VCaP (cell line): Measurements from ENCODE around the gene SOD1.
"Not testable (repeated sequence)": the region's sequence is repeated elsewhere in the genome, so short reads cannot be mapped to it uniquely, and the experiment has no call there.

ENCODE experiments used
- H3K27ac ChIP-seq: fragments of 450-650 bp; 2 replicates; pipeline ENCODE4 v1.5.1; 2017
- TF ChIP-seq, protein P1 (sequence below): fragments of 450-650 bp; conservative IDR thresholded peaks from 2 replicates; pipeline ENCODE4 v1.5.1; 2017; ENCODE audit warnings: mild to moderate bottlenecking, moderate library complexity

Gene SOD1

DNA sequence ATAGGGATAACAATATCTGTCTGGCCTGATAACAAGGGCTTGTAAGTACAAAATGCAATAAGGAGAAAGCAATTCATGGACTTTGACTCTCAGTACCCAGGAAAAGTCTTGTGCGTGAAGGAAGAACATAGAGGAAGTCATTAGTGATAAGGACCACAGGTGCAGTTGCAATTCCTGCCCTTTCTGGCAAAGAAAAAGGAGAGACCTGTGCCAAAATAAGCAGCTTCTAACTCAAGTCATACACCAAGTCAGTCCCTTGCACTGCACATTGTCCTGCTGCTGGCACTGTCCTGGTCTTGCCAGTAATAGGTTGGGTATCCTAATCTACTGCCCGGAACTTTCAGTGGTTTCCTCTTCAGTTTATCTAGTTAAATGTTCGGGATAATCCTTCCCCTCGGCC, 14.8 kb upstream of the SOD1 start:
- TF ChIP-seq, protein P1, sequence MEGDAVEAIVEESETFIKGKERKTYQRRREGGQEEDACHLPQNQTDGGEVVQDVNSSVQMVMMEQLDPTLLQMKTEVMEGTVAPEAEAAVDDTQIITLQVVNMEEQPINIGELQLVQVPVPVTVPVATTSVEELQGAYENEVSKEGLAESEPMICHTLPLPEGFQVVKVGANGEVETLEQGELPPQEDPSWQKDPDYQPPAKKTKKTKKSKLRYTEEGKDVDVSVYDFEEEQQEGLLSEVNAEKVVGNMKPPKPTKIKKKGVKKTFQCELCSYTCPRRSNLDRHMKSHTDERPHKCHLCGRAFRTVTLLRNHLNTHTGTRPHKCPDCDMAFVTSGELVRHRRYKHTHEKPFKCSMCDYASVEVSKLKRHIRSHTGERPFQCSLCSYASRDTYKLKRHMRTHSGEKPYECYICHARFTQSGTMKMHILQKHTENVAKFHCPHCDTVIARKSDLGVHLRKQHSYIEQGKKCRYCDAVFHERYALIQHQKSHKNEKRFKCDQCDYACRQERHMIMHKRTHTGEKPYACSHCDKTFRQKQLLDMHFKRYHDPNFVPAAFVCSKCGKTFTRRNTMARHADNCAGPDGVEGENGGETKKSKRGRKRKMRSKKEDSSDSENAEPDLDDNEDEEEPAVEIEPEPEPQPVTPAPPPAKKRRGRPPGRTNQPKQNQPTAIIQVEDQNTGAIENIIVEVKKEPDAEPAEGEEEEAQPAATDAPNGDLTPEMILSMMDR, result no peak
- H3K27ac ChIP-seq, result peak overlapping the region; percentile 64

DNA sequence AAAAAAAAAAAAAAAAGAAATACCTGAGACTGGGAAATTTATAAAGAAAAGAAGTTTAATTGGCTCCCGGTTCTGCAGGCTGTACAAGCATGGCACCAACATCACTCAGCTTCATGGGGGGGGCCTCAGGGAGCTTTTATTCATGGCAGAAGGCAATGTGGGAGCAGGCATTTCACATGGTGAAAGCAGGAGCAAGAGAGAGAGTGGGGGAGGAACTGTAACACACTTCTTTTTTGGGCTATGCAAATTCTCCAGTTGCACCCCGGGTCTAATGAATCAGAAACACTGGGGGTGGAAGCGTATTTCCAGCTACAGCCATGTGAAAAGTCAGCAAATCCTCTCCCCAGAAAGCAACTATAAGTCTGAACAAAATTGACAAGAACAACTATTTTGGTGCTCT, 11.8 kb upstream of the SOD1 start:
- H3K27ac ChIP-seq, result no peak overlapping the region
- TF ChIP-seq, protein P1, result no peak

DNA sequence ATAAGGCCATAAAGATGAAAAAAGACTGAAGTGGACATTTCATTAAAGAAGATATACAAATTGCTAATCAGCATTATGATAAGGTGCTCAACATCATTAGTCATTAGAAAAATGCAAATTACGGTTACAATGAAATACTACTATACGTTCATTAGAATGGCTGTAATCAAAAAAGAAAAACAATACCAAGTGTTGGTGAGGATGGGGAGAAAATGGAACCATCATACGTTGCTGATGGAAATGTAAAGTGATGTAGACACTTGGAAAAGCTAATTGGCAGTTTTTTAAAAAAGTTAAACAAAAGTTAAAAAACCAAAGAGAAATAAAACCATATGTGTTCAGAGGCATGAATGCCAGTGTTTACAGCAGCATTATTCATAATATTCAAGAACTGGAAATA, 8.6 kb upstream of the SOD1 start:
- TF ChIP-seq, protein P1, result no peak
- H3K27ac ChIP-seq, result peak overlapping the region; percentile 1; the same call in 1 of the 2 replicates

DNA sequence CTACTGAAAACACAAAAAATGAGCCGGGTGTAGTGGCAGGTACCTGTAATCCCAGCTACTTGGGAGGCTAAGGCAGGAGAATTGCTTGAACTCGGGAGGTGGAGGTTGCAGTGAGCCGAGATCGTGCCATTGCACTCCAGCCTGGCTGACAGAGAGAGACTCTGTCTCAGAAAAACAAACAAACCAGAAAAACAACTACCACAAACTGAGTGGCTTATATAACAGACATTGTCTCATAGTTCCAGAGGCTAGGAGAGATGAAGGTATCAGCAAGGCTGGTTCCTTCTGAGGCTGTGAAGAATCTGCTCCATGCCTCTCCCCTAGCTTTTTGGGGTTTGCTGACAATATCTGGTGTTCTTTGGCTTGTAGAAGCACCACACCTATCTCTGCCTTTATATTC, 8.0 kb upstream of the SOD1 start:
- peak overlapping the region; percentile 1; the same call in 1 of the 2 replicates for H3K27ac ChIP-seq

DNA sequence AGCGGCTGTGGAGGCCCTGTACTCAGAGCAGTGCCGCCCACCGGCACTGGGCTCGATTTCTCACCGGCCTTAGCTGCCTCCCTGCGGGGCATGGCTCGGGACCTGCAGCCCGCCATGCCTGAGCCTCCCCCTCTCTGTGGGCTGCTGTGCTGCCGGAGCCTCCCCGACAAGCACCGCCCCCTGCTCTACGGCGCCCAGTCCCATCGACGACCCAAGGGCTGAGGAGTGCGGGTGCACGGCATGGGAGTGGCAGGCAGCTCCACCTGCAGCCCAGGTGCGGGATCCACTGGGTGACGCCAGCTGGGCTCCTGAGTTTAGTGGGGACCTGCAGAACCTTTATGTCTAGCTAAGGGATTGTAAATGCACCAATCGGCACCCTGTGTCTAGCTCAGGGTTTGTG, 5.2 kb upstream of the SOD1 start:
- TF ChIP-seq, protein P1, result no peak
- no peak overlapping the region for H3K27ac ChIP-seq

DNA sequence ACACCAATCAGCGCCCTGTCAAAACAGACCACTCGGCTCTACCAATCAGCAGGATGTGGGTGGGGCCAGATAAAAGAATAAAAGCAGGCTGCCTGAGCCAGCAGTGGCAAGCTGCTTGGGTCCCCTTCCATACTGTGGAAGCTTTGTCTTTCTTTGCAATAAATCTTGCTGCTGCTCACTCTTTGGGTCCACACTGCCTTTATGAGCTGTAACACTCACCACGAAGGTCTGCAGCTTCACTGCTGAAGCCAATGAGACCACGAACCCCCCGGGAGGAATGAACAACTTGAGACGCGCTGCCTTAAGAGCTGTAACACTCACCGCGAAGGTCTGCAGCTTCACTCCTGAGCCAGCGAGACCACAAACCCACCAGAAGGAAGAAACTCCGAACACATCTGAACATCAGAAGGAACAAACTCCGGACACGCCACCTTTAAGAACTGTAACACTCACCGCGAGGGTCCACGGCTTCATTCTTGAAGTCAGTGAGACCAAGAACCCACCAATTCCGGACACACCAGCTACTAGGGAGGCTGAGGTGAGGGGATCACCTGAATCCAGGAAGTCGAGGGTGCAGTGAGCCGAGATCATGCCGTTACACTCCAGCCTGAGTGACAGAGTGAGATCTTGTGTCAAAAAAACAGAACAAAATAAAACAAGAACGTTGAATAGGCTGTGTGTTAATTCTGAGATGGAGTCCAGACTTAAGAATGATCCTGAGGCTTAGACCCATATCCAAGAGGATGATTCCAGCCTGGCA, 4.5 kb upstream of the SOD1 start:
- not testable (repeated sequence) for H3K27ac ChIP-seq

DNA sequence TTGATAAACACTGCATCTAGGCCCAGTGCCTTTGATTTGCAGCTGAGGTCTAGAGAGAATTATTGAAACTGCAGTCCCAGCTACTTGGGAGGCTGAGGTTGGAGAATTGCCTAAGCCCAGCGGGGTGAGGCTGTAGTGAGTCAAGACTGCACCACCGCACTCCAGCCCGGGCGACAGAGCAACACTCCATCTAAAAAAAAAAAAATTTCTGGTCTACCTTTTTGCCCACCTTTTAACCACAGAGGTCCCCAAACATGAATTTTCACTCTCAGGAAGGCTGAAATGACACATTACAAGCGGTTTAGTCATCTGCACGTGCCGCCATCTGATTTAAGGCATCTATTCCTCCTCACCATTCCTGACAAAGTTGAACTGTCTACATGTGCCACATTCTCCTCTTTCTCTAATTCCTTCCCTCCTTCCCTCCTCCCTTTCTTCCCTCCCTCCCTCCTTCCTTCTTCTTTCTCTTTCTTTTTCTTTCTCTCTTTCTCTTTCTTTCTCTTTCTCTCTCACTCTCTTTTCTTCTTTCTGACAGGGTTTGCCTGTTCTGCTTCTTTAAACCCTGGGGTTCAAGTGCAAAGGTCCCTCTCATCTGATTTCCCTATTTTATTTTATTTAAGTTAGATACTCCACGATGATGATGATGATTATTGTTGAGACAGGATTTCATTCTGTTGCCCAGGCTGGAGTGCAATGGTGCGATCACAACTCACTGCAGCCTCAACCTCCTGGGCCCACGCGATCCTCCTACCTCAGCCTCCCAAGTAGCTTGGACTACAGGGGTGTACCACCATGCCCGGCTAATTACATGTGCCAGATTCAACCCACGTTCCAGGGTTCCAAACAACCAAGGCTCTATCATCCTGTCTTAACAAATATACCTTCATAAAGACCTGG, 3.0 kb upstream of the SOD1 start:
- TF ChIP-seq, protein P1, result no peak
- no peak overlapping the region for H3K27ac ChIP-seq

DNA sequence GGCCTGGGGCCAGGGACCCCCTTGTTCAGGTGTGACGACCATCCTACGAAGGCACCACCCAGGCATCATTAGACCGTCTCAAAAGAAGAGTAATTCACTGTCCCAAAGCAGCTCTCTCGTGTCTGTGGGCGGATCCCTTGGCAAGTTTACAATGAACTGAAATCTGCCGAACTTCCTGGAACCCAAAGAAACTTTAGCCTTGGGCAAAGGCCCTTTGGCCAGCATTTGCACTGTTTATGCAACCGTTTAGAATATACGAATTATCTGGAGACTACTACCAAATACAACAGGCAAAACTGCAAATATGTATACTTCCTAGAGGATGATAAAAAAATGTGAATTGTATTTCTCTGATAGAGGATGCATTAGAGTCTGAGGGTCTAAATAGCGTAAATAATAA, 1.4 kb upstream of the SOD1 start:
- no peak overlapping the region for H3K27ac ChIP-seq
- TF ChIP-seq, protein P1, result no peak
